Measurements from ENCODE around the gene MAPK4.

The MAPK4 gene

GRCh38 chr18:50726960-50727589, 167.2 kb downstream of the MAPK4 start:
- no peaks in the 10 kb centered on the region for H3K4me1 ChIP-seq (ENCODE audit: insufficient read depth, low read length, severe bottlenecking)
- H3K27me3 ChIP-seq (ENCODE audit: insufficient read depth, low read length), result peaks cover 4% of the 10 kb centered on the region
- no peak for TF ChIP-seq CTCF (IDR thresholded peaks at IDR 0.05; ENCODE audit: low read length)
- no peak for TF ChIP-seq EZH2 (IDR thresholded peaks at IDR 0.05; ENCODE audit: borderline replicate concordance, low read length)
- H3K9me2 ChIP-seq (ENCODE audit: low read depth, low read length), result no peaks in the 10 kb centered on the region
- H4K20me1 ChIP-seq (ENCODE audit: insufficient read depth, low read length), result no peaks in the 10 kb centered on the region
- no peak overlapping the region for H3K4me3 ChIP-seq (ENCODE audit: low read depth, low read length, poor library complexity, severe bottlenecking)
- no peaks in the 10 kb centered on the region for H3F3A ChIP-seq (ENCODE audit: insufficient read depth, low read length)
- H3K79me2 ChIP-seq (ENCODE audit: insufficient read depth, low read length), result no peaks in the 10 kb centered on the region
- H3K9ac ChIP-seq (ENCODE audit: low read length), result no peak overlapping the region
- no peak overlapping the region for H3K27ac ChIP-seq (ENCODE audit: low read depth, low read length, poor library complexity, severe bottlenecking)
- no peaks in the 10 kb centered on the region for H3K9me3 ChIP-seq (ENCODE audit: low read length)
- no peak overlapping the region for H2AFZ ChIP-seq (ENCODE audit: low read length)
- no peaks in the 10 kb centered on the region for H3K36me3 ChIP-seq (ENCODE audit: insufficient read depth, low read length)
- no peak overlapping the region for H3K4me2 ChIP-seq (ENCODE audit: low read length)

GRCh38 chr18:50727721-50728471, 168.0 kb downstream of the MAPK4 start:
- no peaks in the 10 kb centered on the region for H3F3A ChIP-seq (ENCODE audit: insufficient read depth, low read length)
- peaks cover 4% of the 10 kb centered on the region; the same call in 1 of the 2 replicates for H3K27me3 ChIP-seq (ENCODE audit: insufficient read depth, low read length)
- TF ChIP-seq CTCF (IDR thresholded peaks at IDR 0.05; ENCODE audit: low read length) (no peak), EZH2 (IDR thresholded peaks at IDR 0.05; ENCODE audit: borderline replicate concordance, low read length) (no peak)
- H3K4me1 ChIP-seq (ENCODE audit: insufficient read depth, low read length, severe bottlenecking), result no peaks in the 10 kb centered on the region
- no peaks in the 10 kb centered on the region for H3K9me3 ChIP-seq (ENCODE audit: low read length)
- no peaks in the 10 kb centered on the region for H3K9me2 ChIP-seq (ENCODE audit: low read depth, low read length)
- H3K4me2 ChIP-seq (ENCODE audit: low read length), result no peak overlapping the region
- H3K27ac ChIP-seq (ENCODE audit: low read depth, low read length, poor library complexity, severe bottlenecking), result no peak overlapping the region
- no peak overlapping the region for H3K9ac ChIP-seq (ENCODE audit: low read length)
- H3K36me3 ChIP-seq (ENCODE audit: insufficient read depth, low read length), result no peaks in the 10 kb centered on the region
- H3K4me3 ChIP-seq (ENCODE audit: low read depth, low read length, poor library complexity, severe bottlenecking), result no peak overlapping the region
- no peaks in the 10 kb centered on the region for H3K79me2 ChIP-seq (ENCODE audit: insufficient read depth, low read length)
- H4K20me1 ChIP-seq (ENCODE audit: insufficient read depth, low read length), result no peaks in the 10 kb centered on the region
- H2AFZ ChIP-seq (ENCODE audit: low read length), result no peak overlapping the region

GRCh38 chr18:50729376-50729775, 169.5 kb downstream of the MAPK4 start:
- TF ChIP-seq EZH2 (IDR thresholded peaks at IDR 0.05; ENCODE audit: borderline replicate concordance, low read length) (no peak), CTCF (IDR thresholded peaks at IDR 0.05; ENCODE audit: low read length) (no peak)
- H3K36me3 ChIP-seq (ENCODE audit: insufficient read depth, low read length), result no peaks in the 10 kb centered on the region
- no peaks in the 10 kb centered on the region for H3K9me2 ChIP-seq (ENCODE audit: low read depth, low read length)
- no peak overlapping the region for H3K27ac ChIP-seq (ENCODE audit: low read depth, low read length, poor library complexity, severe bottlenecking)
- no peak overlapping the region for H3K4me2 ChIP-seq (ENCODE audit: low read length)
- H3K27me3 ChIP-seq (ENCODE audit: insufficient read depth, low read length), result peaks cover 4% of the 10 kb centered on the region; the same call in 1 of the 2 replicates
- no peak overlapping the region for H3K4me3 ChIP-seq (ENCODE audit: low read depth, low read length, poor library complexity, severe bottlenecking)
- no peaks in the 10 kb centered on the region for H3F3A ChIP-seq (ENCODE audit: insufficient read depth, low read length)
- H3K9me3 ChIP-seq (ENCODE audit: low read length), result no peaks in the 10 kb centered on the region
- no peaks in the 10 kb centered on the region for H3K4me1 ChIP-seq (ENCODE audit: insufficient read depth, low read length, severe bottlenecking)
- H2AFZ ChIP-seq (ENCODE audit: low read length), result no peak overlapping the region
- no peaks in the 10 kb centered on the region for H3K79me2 ChIP-seq (ENCODE audit: insufficient read depth, low read length)
- no peaks in the 10 kb centered on the region for H4K20me1 ChIP-seq (ENCODE audit: insufficient read depth, low read length)
- H3K9ac ChIP-seq (ENCODE audit: low read length), result no peak overlapping the region
